GM18861 (cell line): ENCODE data around the gene IQSEC1.

Experiments used
- ATAC-seq: cut with Tn5 transposase; IDR thresholded peaks from one replicate; pipeline ENCODE4 v1.9.1; 2021; ENCODE audit not compliant: unreplicated experiment

IQSEC1 gene

GRCh38 chr3:13031621-13032020, 41.6 kb downstream of the IQSEC1 start:
- no peak for ATAC-seq

- no peak for ATAC-seq
Observed at GRCh38 chr3:13030684-13031083, 42.5 kb downstream of the IQSEC1 start.

GRCh38 chr3:13028010-13028821, 45.0 kb downstream of the IQSEC1 start:
- no peak for ATAC-seq

- ATAC-seq, result no peak
Observed at GRCh38 chr3:13027154-13027553, 46.1 kb downstream of the IQSEC1 start.

GRCh38 chr3:13026534-13026933, 46.7 kb downstream of the IQSEC1 start:
- ATAC-seq, result no peak

GRCh38 chr3:13025778-13026518, 47.3 kb downstream of the IQSEC1 start:
- ATAC-seq, result no peak

- no peak for ATAC-seq
Observed at GRCh38 chr3:13025090-13025489, 48.1 kb downstream of the IQSEC1 start.

GRCh38 chr3:13024765-13025065, 48.5 kb downstream of the IQSEC1 start:
- no peak for ATAC-seq

- no peak for ATAC-seq
Observed at GRCh38 chr3:13023971-13024764, 49.1 kb downstream of the IQSEC1 start.

GRCh38 chr3:13023235-13023970, 49.8 kb downstream of the IQSEC1 start:
- ATAC-seq, result no peak

- ATAC-seq, result peak; percentile 32
Observed at GRCh38 chr3:13022348-13023234, 50.6 kb downstream of the IQSEC1 start.

- ATAC-seq, result no peak
Observed at GRCh38 chr3:13021141-13022114, 51.8 kb downstream of the IQSEC1 start.

- ATAC-seq, result no peak
Observed at GRCh38 chr3:13020159-13020750, 53.0 kb downstream of the IQSEC1 start.

- no peak for ATAC-seq
Observed at GRCh38 chr3:13019243-13020095, 53.8 kb downstream of the IQSEC1 start.

GRCh38 chr3:13018561-13019242, 54.5 kb downstream of the IQSEC1 start:
- no peak for ATAC-seq

GRCh38 chr3:13018043-13018451, 55.2 kb downstream of the IQSEC1 start:
- ATAC-seq, result no peak
